ENCODE results near the gene GATAD2A.

GRCh38 chr19:19451429-19452242 lies 46.2 kb downstream of the GATAD2A start:
- TF ChIP-seq, protein P1, sequence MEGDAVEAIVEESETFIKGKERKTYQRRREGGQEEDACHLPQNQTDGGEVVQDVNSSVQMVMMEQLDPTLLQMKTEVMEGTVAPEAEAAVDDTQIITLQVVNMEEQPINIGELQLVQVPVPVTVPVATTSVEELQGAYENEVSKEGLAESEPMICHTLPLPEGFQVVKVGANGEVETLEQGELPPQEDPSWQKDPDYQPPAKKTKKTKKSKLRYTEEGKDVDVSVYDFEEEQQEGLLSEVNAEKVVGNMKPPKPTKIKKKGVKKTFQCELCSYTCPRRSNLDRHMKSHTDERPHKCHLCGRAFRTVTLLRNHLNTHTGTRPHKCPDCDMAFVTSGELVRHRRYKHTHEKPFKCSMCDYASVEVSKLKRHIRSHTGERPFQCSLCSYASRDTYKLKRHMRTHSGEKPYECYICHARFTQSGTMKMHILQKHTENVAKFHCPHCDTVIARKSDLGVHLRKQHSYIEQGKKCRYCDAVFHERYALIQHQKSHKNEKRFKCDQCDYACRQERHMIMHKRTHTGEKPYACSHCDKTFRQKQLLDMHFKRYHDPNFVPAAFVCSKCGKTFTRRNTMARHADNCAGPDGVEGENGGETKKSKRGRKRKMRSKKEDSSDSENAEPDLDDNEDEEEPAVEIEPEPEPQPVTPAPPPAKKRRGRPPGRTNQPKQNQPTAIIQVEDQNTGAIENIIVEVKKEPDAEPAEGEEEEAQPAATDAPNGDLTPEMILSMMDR (conservative IDR thresholded peaks at IDR 0.05 in 1 of 2, IDR thresholded peaks at IDR 0.05 in 1 of 2; ENCODE audit: low read depth in 1 of 2, low read length in 2 of 2) = no peak
- TF ChIP-seq EZH2 (IDR thresholded peaks at IDR 0.05; ENCODE audit: low read length, missing control alignments) = no peak

All from fibroblast of lung (primary cell).